Measurements from ENCODE around the gene RPS18. TPM values are rescaled to one million over a fixed set of nuclear protein-coding genes. Genes with fewer than 3 reads are reported as not detected.
"Not testable (repeated sequence)": the region's sequence is repeated elsewhere in the genome, so short reads cannot be mapped to it uniquely, and the experiment has no call there.

RPS18 gene
- total RNA-seq, 1 donor: 1,877 TPM

- no peak for TF ChIP-seq CTCF (IDR thresholded peaks at IDR 0.05; ENCODE audit: insufficient read depth, low read depth, low read length)
- no peak overlapping the region for H3K4me3 ChIP-seq (ENCODE audit: low read depth, low read length)
- DNase-seq (ENCODE audit: low read depth): no peak
These were observed 20.4 kb upstream of the RPS18 start for GRCh38 chr6:33251395-33252012.

GRCh38 chr6:33252759-33253158 lies 19.1 kb upstream of the RPS18 start:
- no peak for DNase-seq (ENCODE audit: low read depth)
- no peak overlapping the region for H3K4me3 ChIP-seq (ENCODE audit: low read depth, low read length)

GRCh38 chr6:33254591-33254990 lies 17.3 kb upstream of the RPS18 start:
- no peak for DNase-seq (ENCODE audit: low read depth)
- no peak overlapping the region for H3K4me3 ChIP-seq (ENCODE audit: low read depth, low read length)
- no peak for TF ChIP-seq CTCF (IDR thresholded peaks at IDR 0.05; ENCODE audit: insufficient read depth, low read depth, low read length)

More at GRCh38 chr6:33252759-33253158, 19.1 kb upstream of the RPS18 start:
- no peak for TF ChIP-seq CTCF (IDR thresholded peaks at IDR 0.05; ENCODE audit: insufficient read depth, low read depth, low read length)

- no peak for TF ChIP-seq CTCF (IDR thresholded peaks at IDR 0.05; ENCODE audit: insufficient read depth, low read depth, low read length)
- no peak for DNase-seq (ENCODE audit: low read depth)
- H3K4me3 ChIP-seq (ENCODE audit: low read depth, low read length): no peak overlapping the region
These were observed 12.8 kb upstream of the RPS18 start for GRCh38 chr6:33259032-33259431.

GRCh38 chr6:33262490-33262889 lies 9.4 kb upstream of the RPS18 start:
- H3K4me3 ChIP-seq (ENCODE audit: low read depth, low read length); DNase-seq (ENCODE audit: low read depth): not testable (repeated sequence)

- no peak for TF ChIP-seq CTCF (IDR thresholded peaks at IDR 0.05; ENCODE audit: insufficient read depth, low read depth, low read length)
- DNase-seq (ENCODE audit: low read depth): no peak
These were observed 7.9 kb upstream of the RPS18 start for GRCh38 chr6:33264015-33264414.

GRCh38 chr6:33271117-33271467 lies 783 bp upstream of the RPS18 start:
- peak overlapping the region; percentile 99 for H3K4me3 ChIP-seq (ENCODE audit: low read depth, low read length)
- no peak for TF ChIP-seq CTCF (IDR thresholded peaks at IDR 0.05; ENCODE audit: insufficient read depth, low read depth, low read length)
- DNase-seq (ENCODE audit: low read depth): no peak

More at GRCh38 chr6:33264015-33264414, 7.9 kb upstream of the RPS18 start:
- H3K4me3 ChIP-seq (ENCODE audit: low read depth, low read length): no peak overlapping the region
